CD4-positive, alpha-beta T cell treated with Interferon alpha-2 for 1 hour (primary cell): ENCODE results near the gene BRPF1.

Source experiments
- DNase-seq, 2 donors: peaks; one replicate each; pipeline ENCODE4 v3.0.0-alpha.2; 2020 to 2022

Gene BRPF1, protein sequence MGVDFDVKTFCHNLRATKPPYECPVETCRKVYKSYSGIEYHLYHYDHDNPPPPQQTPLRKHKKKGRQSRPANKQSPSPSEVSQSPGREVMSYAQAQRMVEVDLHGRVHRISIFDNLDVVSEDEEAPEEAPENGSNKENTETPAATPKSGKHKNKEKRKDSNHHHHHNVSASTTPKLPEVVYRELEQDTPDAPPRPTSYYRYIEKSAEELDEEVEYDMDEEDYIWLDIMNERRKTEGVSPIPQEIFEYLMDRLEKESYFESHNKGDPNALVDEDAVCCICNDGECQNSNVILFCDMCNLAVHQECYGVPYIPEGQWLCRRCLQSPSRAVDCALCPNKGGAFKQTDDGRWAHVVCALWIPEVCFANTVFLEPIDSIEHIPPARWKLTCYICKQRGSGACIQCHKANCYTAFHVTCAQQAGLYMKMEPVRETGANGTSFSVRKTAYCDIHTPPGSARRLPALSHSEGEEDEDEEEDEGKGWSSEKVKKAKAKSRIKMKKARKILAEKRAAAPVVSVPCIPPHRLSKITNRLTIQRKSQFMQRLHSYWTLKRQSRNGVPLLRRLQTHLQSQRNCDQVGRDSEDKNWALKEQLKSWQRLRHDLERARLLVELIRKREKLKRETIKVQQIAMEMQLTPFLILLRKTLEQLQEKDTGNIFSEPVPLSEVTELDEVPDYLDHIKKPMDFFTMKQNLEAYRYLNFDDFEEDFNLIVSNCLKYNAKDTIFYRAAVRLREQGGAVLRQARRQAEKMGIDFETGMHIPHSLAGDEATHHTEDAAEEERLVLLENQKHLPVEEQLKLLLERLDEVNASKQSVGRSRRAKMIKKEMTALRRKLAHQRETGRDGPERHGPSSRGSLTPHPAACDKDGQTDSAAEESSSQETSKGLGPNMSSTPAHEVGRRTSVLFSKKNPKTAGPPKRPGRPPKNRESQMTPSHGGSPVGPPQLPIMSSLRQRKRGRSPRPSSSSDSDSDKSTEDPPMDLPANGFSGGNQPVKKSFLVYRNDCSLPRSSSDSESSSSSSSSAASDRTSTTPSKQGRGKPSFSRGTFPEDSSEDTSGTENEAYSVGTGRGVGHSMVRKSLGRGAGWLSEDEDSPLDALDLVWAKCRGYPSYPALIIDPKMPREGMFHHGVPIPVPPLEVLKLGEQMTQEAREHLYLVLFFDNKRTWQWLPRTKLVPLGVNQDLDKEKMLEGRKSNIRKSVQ (N-terminal part only)

DNA sequence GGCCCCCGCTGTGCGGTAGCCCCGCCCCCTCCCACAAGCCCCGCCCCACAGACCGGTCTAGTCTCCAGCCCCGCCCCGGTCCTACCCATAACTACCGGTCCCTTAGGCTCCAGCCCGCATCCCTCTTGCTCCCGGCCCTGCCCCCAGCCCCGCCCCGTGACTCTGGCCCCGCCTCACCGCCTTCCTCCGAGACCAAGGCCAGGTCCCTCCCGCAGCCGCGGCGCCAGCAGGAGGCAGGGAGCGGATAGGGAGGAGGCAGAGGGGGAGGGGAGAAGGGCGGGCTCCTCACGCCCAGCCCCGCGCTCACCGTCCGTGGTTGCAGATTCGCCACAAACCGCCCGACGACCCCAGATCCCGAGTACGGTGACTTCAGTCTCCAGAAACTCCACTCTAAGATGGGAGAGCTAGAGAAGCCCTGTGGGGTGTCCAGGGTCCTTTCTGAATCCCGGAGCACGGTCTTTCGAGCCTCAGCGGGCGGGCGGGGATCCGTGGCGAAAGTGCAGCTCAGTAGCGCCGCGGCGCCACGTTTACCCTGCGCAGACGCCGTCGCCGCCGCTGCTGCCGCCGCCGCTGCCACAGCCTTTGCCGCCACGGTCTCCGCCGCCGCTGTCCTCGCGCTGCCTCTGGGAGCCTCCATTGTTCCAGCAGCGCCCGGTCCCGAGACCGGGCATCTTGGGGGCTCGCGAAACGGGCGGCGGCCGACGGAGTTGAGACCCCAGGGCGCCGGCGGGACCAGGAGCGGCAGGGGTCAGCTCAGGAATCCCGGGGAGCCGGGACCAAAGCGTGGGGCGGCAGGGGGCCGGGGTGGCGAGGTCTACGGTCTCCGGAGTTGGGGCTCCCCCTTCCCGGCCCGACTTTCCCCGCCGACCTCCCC lies at the start of gene BRPF1:
Gene BRPF1, plus strand, starts transcription at position 530 of the 874 bp plus-strand sequence. CDS start 2,406 bp downstream, outside the sequence.
- DNase-seq: peak; percentile 100

DNA sequence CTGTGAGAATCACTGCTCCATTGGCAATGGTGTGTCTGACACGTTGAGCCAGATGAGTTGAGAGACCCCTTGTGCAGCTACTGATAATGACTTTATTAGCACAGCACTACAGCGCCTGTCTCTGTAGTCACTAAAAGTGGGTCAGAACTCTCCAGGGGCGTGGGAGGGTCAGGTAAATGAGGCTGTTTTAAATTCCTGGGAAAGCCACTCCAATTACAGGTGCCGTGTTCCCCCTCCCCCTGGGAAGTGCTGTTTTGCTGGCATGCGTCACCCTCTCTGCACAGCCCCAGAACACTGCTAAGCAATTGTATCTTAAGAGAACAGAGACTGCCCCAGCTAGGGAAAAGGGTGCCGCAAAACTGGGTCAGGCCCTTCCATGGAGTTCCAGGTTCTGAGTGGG lies 49.4 kb upstream of the BRPF1 start:
- DNase-seq: no peak

DNA sequence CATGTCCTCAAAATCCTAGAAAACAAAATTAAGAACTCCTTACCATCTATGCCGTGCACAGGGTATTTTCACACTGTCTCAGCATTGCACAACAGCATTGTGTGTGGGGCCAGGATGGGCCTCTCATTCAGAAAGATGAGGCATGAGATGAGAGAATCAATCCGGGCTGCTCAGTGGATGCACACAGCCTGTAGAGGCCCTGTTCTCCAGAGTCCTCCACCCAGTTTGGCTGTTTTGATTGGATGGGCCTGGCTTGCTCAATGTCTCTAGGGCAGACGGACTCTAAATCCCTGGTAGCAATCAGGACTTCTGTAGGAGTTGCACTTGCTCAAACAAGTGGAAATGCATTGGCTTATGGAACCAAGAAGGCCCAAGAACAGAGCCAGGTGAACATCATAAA lies 48.1 kb upstream of the BRPF1 start:
- DNase-seq: no peak

DNA sequence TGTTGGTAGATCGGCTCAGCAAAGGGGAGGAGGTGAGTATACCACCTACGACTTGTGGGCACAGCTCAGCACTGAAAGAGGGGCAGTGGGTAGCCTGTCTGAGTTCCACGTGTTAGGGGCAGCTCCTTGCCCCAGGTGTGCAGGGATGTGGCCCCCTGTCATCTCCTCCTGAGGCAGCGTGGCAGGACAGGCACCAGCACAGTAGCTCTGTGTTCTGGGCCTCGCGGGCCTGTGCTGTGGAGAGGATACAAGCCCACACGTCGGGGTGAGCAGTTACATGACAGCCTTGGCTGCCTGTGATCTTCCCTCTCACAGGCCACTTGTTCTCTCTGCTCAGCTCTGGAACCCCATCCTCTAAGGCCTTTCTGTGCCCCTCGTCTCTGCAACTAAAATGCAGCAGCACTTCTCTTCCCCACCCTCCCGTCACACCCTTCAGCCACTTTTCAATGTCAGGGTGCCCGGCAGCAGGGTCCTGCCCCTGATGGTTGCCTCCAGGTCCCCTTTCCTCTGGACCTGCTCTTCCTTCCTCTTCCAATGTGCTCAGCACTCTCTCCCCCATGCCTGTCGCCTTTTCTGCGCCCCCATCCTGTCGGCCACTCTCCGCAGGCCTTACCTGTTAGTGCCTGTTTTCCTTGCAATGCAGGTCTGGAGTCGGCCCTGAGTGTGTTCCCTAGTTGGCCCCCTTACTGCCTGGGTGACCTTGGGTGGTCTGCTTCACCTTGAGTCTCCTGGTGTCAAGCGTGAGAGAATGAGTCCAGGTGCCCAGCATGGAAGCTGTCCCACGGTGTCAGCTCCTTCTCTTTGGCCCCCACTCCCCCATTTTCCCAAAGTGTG lies 46.1 kb upstream of the BRPF1 start:
- no peak for DNase-seq

DNA sequence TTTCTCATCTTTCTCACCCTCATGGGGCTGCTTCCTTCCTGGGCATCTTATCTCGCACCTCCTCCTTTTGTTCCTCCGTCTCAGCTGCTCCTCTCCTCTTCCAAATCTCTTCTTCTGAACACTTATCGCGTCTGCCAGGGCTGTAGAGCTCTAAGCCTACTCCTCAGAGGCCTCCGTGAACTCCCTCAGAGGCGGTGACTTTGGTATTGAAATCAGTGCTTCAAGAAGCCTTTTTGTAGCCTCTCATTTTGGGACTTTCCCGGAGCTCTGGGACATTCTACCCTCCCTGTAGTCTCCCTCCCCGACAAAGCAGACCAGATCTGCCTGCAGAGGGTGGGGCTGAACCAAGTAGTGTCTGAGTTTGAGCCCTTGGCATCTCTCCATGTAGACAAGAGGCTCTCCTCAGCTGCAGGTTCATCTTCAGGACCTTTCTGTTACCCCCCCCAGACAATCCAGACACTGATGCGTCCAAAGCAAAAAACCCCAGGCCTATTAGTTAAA lies 45.4 kb upstream of the BRPF1 start:
- no peak for DNase-seq

DNA sequence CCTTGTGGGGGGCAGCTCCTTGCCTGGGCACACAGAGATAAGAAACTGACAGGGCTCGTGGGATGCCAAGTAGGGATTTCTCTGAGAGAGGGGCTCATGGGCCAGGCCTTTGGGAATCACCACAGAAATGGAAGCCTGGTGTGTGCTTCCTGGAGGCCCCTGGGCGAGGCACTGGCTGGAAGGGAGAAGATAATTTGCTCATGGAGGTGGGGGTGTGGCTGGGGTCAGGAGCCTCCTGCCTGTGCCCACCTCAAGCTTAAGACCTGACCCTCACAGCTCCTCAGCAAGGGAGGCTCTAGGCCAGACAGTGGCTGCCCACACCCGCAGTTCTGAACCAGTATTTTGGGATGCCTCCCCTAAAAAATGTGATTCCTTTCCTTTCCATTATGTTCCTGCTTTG lies 44.8 kb upstream of the BRPF1 start:
- DNase-seq: no peak

DNA sequence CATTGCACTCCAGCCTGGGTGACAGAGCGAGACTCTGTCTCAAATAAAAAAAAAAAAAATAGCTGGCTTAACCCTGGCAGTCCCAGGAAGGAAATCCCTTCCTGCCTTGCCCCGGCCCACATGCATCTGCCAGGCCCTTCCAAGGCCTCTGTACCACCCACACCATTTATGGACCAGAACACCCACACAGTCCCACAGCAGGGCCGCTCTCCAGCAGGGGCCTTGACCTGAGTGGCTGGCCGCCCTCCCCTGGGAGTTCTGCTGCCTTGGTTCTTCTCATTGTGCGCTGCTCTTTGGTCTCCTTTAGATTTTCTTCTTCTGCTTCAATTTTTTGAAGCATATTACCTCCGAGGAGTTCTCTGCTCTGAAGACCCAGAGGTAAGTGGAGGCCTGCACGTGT lies 44.0 kb upstream of the BRPF1 start:
- no peak for DNase-seq

DNA sequence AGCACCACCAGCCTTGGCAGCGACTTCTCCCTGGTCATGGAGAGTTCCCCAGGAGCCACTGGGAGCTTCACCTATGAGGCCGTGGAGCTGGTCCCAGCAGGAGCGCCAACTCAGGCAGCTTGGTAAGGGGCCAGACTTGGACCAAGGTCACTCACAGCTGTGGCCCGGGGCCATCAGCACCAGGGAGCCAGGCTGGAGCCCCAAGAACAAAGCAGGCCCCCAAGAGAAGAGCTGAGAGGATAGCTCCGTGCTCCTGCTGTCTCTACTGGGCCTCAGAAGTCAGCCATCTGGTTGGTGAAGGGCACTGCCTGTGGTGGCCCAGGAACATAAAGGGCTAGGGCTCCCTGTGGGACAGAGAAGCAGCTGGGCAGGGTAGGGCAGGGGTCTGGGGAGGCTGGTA lies 42.6 kb upstream of the BRPF1 start:
- no peak for DNase-seq

DNA sequence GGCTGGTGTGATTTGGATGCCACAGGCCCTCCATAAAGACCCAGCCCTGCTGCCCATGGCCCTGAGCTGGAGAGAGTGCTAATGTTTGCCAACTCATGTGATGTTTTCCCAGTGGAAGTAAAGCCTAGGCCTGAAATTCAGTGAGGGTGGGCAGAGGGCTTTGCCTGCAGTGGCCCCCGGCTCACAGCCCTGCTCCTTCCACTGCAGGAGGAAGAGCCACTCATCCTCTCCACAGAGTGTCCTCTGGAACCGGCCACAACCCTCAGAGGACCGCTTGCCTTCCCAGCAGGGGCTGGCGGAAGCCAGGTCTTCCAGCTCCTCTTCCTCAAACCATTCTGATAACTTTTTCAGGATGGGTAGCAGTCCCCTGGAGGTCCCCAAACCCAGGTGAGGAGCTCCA lies 41.8 kb upstream of the BRPF1 start:
- DNase-seq: no peak

DNA sequence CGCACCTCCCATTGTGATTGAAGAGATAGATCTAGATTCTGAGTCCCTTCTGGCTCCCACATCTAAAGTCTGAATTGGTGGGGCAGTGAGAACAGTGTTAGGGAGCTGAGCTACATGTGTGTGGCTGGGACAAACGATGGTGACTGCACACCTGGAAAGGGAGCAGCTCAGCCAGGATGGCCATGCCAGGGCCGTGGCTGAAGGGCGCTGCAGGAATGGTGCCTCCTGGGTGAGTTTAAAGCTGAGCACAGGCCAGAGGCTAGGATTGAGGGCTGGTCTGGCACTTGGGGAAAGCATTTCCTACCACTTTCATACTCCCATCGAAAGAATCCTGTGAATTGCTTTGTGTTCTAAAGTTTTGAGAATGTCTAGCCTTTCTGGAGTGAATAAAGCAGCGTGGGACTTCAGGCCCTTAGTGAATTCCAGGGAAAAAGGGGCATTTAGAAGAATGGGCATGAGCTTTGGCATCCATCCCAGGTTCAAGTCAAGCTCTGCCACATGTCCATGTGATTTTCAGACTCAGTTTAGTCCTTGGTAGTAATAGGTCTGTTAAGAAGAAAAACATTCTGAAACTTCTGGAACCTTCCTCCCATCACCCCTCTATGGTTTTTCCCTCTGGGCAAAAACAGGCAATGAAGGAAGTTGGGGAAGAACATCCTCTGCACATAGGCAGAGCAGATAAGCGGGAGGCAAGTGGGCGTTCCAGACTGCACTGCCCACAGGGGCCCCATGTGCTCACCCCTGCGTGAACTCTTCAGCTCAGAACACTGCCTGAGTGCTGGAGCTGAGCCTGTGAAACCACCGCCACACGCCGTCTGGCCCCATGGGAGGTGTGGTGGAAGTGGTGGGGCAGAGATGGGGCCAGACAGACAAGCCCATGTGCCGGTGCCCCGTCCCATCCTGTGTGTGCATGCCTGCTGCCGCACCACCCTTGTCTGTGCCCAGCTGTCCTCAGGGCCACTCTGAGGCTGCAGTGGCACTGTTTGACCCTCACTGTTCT lies 40.8 kb upstream of the BRPF1 start:
- no peak for DNase-seq

DNA sequence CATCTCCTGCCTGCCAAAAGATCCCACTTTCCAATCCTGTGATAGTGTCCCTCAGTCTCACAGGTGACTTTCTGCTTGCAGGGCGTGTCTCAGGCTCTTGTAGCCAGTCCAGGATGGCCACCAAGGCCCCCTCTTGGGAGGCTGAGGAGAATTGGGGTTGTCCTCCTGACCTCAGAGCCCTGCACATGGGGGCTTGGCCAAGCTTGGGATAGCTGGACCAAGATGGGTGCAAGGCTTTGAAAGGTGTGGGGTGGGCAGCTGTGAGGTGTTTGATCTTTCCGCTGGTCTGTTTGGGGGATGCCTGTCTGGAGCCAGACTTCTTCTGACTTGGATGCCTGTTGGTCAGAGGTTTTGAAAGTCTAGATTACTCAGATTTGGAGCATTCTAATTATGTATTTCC lies 39.9 kb upstream of the BRPF1 start:
- DNase-seq: no peak

DNA sequence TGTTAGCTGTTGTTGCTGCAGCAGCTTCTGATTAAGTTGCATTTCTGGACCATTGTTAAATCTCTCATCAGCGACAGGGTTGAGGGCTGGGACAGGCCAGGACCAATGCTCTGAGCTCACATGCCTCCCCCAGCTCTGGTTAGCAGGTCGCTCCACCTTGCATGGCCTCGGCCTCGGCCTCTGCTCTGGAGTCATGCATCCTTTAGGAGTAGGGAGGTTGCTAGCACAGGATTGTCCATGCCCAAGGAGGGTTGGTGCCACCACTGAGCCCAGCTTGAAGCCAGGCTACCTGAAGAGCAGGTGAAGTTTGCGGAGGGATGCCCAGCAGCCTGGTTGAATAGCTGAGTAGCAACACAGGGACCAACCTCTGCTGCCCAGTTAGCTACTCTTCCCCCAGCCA lies 39.1 kb upstream of the BRPF1 start:
- DNase-seq: no peak

DNA sequence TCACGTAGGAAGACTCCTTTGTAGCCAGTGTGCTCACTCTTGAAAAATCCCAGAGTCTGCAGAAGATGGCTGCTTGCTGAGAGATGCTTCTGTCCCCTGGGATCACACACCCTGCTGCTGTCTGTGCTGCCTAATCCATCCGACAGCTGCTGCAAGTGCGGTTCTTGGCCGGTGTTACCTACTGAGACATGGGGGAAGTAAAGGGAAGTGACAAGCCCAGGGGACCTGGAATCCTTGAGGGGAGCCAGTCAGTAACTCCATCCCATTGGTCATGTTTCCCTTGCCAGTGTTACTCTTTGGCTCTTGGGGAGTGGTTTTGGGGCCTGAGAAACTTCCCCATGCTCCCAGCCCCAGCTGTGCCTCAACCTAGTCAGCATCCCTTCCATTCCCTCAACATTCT lies 36.2 kb upstream of the BRPF1 start:
- no peak for DNase-seq

DNA sequence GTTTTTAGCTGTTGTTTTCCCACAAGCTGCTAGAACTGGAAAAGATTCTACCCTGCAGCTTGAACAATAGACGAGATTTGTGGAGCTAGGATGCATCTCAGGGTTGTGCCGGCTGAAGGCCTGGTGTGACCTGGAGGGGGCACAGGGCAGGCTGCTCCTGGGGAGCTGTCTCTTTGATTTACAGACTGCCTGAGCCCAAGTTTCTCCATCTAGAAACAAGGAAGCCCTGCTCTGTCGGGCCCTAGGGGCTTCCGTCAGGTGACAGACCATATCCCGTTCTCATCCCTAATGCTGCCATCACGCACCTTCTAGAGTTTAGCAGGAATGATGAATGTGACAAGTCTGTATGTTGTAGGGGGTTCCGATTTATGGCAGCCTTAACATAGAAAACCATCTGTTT lies 35.8 kb upstream of the BRPF1 start:
- DNase-seq: no peak

DNA sequence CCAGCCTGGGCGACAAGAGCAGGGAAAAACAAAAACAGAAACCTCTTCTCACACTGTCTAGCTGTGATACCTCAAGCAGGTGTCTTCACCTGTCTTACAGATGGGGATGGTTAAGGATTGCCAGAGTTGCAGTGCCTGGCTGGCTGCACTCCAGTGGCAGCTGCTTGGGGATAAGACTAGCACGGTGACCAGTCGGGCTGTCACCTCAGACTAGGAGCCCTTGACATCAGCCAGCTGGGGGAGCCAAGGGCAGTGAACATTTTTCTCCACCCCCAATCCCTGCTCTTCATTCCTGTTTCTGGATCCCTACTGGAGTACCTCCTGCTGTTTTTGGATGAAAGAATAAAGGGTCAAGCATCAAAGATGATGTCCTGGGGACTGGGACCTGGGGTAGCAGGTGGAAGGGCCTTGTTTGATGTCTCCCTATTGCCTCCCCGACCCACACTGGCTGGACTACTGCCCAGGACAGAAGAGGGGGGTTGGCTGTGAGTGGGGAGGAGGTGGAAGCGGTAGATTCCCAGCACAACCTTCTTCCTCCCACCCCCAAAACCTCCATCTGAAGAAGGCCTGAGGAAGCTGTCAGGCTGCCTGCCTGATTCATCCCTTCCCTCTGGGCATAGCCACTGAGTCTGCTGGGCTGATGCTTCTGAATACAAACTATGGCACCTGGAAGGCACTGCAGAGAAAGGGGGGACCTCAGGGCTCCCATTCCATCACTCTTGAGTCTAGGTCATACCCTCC lies 34.9 kb upstream of the BRPF1 start:
- no peak for DNase-seq

DNA sequence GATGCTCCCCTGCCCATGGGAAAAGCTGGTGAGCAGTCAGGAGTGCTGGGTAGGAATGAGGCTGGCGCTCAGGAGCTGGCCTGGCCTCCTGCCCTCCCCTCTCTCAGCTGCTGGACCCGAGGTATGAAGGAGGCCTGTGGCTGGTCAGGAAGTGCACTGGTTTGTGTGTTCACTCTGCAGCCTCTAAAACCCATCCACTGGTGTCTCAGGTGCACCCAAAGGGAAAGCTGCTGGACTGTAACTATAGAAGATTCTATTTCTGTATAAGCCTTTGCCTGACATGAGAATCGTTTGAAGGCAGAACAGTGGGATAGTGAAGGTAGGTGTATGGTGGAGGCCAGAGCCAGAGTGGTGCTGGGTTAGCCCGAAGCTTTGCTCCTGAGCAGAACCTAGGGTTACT lies 33.6 kb upstream of the BRPF1 start:
- no peak for DNase-seq

DNA sequence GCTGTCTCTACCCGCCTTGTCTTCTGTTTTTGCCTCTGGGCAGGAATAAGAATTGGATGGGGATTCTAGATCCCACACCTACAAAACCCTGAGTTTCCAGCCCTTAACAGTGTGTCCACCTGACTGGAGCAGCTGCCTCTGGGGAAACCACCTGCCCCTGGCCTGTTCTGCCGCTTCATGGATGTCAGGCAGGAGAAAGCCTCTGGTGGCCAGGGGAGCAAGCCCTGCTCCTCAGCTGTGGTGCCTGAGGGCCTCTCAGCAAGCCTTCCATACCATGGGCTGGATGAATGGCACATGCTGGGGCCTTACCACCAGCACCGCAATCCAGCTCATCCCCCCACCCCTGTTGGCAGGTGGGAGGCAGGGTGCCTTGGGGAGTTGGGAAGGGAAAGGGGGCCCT lies 33.2 kb upstream of the BRPF1 start:
- DNase-seq: no peak

DNA sequence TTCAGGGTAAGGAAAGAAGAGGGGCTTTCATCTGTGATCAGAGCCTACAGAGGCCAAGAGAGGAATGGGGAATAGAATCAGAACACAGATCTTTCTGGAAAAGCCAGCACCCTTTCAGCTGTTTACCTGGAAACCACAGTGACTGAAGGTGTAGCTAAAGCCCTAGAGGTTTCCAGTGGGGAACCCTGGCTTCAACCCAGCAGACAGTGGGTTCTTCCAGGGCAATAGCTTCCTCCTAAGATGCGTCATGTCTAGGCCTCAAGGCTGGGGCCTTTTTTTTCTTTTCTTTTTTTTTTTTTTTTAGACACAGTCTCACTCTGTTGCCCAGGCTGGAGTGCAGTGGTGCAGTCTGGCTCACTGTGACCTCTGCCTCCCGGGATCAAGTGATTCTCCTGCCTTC lies 31.0 kb upstream of the BRPF1 start:
- DNase-seq: no peak

DNA sequence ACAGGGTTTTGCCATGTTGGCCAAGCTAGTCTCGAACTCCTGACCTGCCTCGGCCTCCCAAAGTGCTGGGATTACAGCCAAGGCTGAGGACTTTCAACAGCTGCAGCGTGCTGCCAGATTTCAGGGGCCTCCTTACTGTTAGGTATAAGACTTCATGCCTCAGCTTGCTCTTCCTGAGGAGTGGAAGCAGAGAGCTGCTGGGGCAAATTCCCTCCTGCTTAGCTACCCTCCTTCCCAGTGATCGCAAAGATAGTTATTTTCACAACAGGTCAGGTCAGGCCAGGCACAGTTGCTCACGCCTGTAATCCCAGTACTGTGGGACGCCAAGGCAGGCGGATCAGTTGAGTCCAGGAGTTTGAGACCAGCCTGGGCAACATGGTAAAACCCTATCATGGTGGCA lies 30.5 kb upstream of the BRPF1 start:
- no peak for DNase-seq
